Transverse colon (tissue), 4 donors: Measurements from ENCODE around the gene ZNF581.

Source experiments
- CTCF ChIP-seq, 5 experiments: fragments of 200-600 bp in 3 of 5; fragments of 450-650 bp in 2 of 5; sonication (generic) in 3 of 5; IDR thresholded peaks; 1 replicate in 2 of 5; 2 replicates in 3 of 5; pipeline ENCODE4 v1.5.1; 2016 to 2017; ENCODE audit warnings: antibody characterized with exemption in 5 of 5, inconsistent platforms in 3 of 5, mild to moderate bottlenecking in 2 of 5, moderate library complexity in 1 of 5
- EP300 ChIP-seq: sonication (generic); formaldehyde crosslinking; IDR thresholded peaks from one replicate; pipeline ENCODE4 v1.6.1; 2017; ENCODE audit warnings: antibody characterized with exemption, low read depth
- POLR2A ChIP-seq: fragments of 450-650 bp; IDR thresholded peaks from one replicate; pipeline ENCODE4 v1.6.1; 2016; ENCODE audit warnings: antibody characterized with exemption, mild to moderate bottlenecking, moderate library complexity
- POLR2AphosphoS5 ChIP-seq, 3 donors: sonication (generic); formaldehyde crosslinking; IDR thresholded peaks; one replicate each; pipeline ENCODE4 v1.6.1; 2016; ENCODE audit warnings: antibody characterized with exemption in 3 of 3

GRCh38 chr19:55646889-55647731 lies 3.7 kb downstream of the ZNF581 start:
- TF ChIP-seq POLR2A (no peak), CTCF (IDR thresholded peaks at IDR 0.05) (no peak), EP300 (no peak), POLR2AphosphoS5 (IDR thresholded peaks at IDR 0.05) (no peak)
